Hepatocyte (in vitro differentiated cells): ENCODE results near the gene DPYSL3. TPM values are rescaled to one million over a fixed set of nuclear protein-coding genes. Genes with fewer than 3 reads are reported as not detected.

Experiments used
- DNase-seq: peaks from one replicate; pipeline ENCODE4 v3.0.0-alpha.2; 2016; ENCODE audit warnings: low spot score
- H2AFZ ChIP-seq: fragments of 200-600 bp; sonication (generic); 2 replicates; pipeline ENCODE4 v1.6.0; 2016; ENCODE audit warnings: antibody characterized with exemption, mild to moderate bottlenecking
- H3K27ac ChIP-seq: fragments of 200-600 bp; sonication (generic); 2 replicates; pipeline ENCODE4 v1.5.1; 2016; ENCODE audit warnings: mild to moderate bottlenecking
- H3K27me3 ChIP-seq: fragments of 200-600 bp; sonication (generic); 2 replicates; pipeline ENCODE4 v1.6.1; 2016
- H3K36me3 ChIP-seq: fragments of 200-600 bp; sonication (generic); replicated peaks from 2 replicates; pipeline ENCODE4 v1.5.1; 2016; ENCODE audit warnings: low read depth; ENCODE audit not compliant: insufficient read depth
- H3K4me1 ChIP-seq: fragments of 200-600 bp; sonication (generic); 2 replicates; pipeline ENCODE4 v1.5.1; 2016; ENCODE audit warnings: mild to moderate bottlenecking, moderate library complexity; ENCODE audit not compliant: insufficient read depth
- H3K4me2 ChIP-seq: fragments of 200-600 bp; sonication (generic); 2 replicates; pipeline ENCODE4 v1.6.0; 2016
- H3K4me3 ChIP-seq: fragments of 200-600 bp; sonication (generic); 2 replicates; pipeline ENCODE4 v1.5.1; 2016; ENCODE audit warnings: mild to moderate bottlenecking
- H3K79me2 ChIP-seq: fragments of 200-600 bp; sonication (generic); 2 replicates; pipeline ENCODE4 v1.6.0; 2017; ENCODE audit warnings: mild to moderate bottlenecking
- H3K9me2 ChIP-seq: fragments of 200-600 bp; sonication (generic); replicated peaks from 2 replicates; pipeline ENCODE4 v1.6.0; 2017; ENCODE audit warnings: mild to moderate bottlenecking; ENCODE audit not compliant: insufficient read depth
- H3K9me3 ChIP-seq: fragments of 200-600 bp; sonication (generic); 2 replicates; pipeline ENCODE4 v1.5.1; 2016; ENCODE audit warnings: low read depth, mild to moderate bottlenecking
- H4K20me1 ChIP-seq: fragments of 200-600 bp; sonication (generic); 2 replicates; pipeline ENCODE4 v1.6.0; 2016; ENCODE audit warnings: mild to moderate bottlenecking; ENCODE audit not compliant: insufficient read depth, poor library complexity, severe bottlenecking
- CTCF ChIP-seq: fragments of 200-600 bp; sonication (generic); IDR thresholded peaks from 2 replicates; pipeline ENCODE4 v1.5.1; 2016; ENCODE audit warnings: antibody characterized with exemption, mild to moderate bottlenecking; ENCODE audit not compliant: poor library complexity
- EZH2 ChIP-seq: fragments of 200-600 bp; sonication (generic); IDR thresholded peaks from 2 replicates; pipeline ENCODE4 v1.6.1; 2016; ENCODE audit warnings: antibody characterized with exemption, mild to moderate bottlenecking, borderline replicate concordance
- EZH2phosphoT487 ChIP-seq: fragments of 200-600 bp; sonication (generic); IDR thresholded peaks from one replicate; pipeline ENCODE4 v1.6.1; 2018; ENCODE audit warnings: antibody characterized with exemption, mild to moderate bottlenecking, low read depth, moderate library complexity; ENCODE audit not compliant: unreplicated experiment, severe bottlenecking
- WGBS: methylation state at CpG from one replicate; pipeline ENCODE4 v1.1.6; 2016; ENCODE audit warnings: low lambda C conversion rate; ENCODE audit errors: missing lambda C conversion rate; 5-methylcytosine and 5-hydroxymethylcytosine counted together
- polyA plus RNA-seq: library from polyadenylated mRNA; unstranded; fragments of >200 nt; fragmentation: Nextera tagmentation; extraction: Ambion mirVana; gene quantifications from 2 replicates; pipeline ENCODE4 v1.2.1, GENCODE V29; 2016
- total RNA-seq: library from RNA; depleted of rRNA; stranded (reverse); fragments of >200 nt; gene quantifications from 2 replicates; pipeline ENCODE4 v1.2.3, GENCODE V29; 2014

DPYSL3 gene
- total and polyA plus RNA-seq, 2 experiments from 2014 or later, result 35.7 to 78.0 TPM

GRCh38 chr5:147384346-147385193 lies 125.3 kb downstream of the DPYSL3 start:
- no peak overlapping the region for H2AFZ ChIP-seq
- 28% methylated on average over 6 of the region's 6 CpGs for WGBS
- peak overlapping the region; percentile 73 for H3K4me2 ChIP-seq
- no peaks in the 10 kb centered on the region for H3K9me3 ChIP-seq
- no peaks in the 10 kb centered on the region for H3K79me2 ChIP-seq
- no peak for DNase-seq
- no peaks in the 10 kb centered on the region for H3K9me2 ChIP-seq
- no peaks in the 10 kb centered on the region for H4K20me1 ChIP-seq
- H3K27me3 ChIP-seq, result no peaks in the 10 kb centered on the region
- TF ChIP-seq CTCF (no peak), EZH2 (no peak)
- H3K4me3 ChIP-seq, result no peak overlapping the region
- H3K36me3 ChIP-seq, result no peaks in the 10 kb centered on the region
- H3K4me1 ChIP-seq, result peaks cover 4% of the 10 kb centered on the region
- H3K27ac ChIP-seq, result no peak overlapping the region

GRCh38 chr5:147382776-147383175 lies 127.1 kb downstream of the DPYSL3 start:
- Histone ChIP-seq H3K36me3 (no peaks in the 10 kb centered on the region), H3K9me2 (no peaks in the 10 kb centered on the region), H3K4me2 (peak overlapping the region; percentile 73), H3K79me2 (no peaks in the 10 kb centered on the region), H3K4me1 (peaks cover 4% of the 10 kb centered on the region), H3K27ac (peak overlapping the region; percentile 70), H4K20me1 (no peaks in the 10 kb centered on the region), H3K9me3 (no peaks in the 10 kb centered on the region), H3K27me3 (no peaks in the 10 kb centered on the region), H3K4me3 (peak overlapping the region; percentile 3), H2AFZ (peak overlapping the region; percentile 73)
- DNase-seq, result peak; percentile 22
- 33% methylated on average over 4 of the region's 4 CpGs for WGBS
- TF ChIP-seq EZH2phosphoT487 (no peak), CTCF (no peak), EZH2 (no peak)

GRCh38 chr5:147381555-147381954 lies 128.3 kb downstream of the DPYSL3 start:
- TF ChIP-seq EZH2phosphoT487 (no peak), CTCF (no peak), EZH2 (no peak)
- WGBS, result 94% methylated on average over 3 of the region's 3 CpGs
- Histone ChIP-seq H3K9me2 (no peaks in the 10 kb centered on the region), H3K27ac (no peak overlapping the region), H3K4me1 (peaks cover 4% of the 10 kb centered on the region), H3K27me3 (no peaks in the 10 kb centered on the region), H3K79me2 (no peaks in the 10 kb centered on the region), H2AFZ (no peak overlapping the region), H3K9me3 (no peaks in the 10 kb centered on the region), H3K36me3 (no peaks in the 10 kb centered on the region), H4K20me1 (no peaks in the 10 kb centered on the region), H3K4me2 (no peak overlapping the region), H3K4me3 (no peak overlapping the region)
- no peak for DNase-seq
